HG03103 (cell line): ENCODE results near the gene ELOVL1.

Experiments
- ATAC-seq: cut with Tn5 transposase; IDR thresholded peaks from one replicate; pipeline ENCODE4 v1.9.1; 2021; ENCODE audit warnings: low read depth; ENCODE audit not compliant: unreplicated experiment

ELOVL1 gene

DNA sequence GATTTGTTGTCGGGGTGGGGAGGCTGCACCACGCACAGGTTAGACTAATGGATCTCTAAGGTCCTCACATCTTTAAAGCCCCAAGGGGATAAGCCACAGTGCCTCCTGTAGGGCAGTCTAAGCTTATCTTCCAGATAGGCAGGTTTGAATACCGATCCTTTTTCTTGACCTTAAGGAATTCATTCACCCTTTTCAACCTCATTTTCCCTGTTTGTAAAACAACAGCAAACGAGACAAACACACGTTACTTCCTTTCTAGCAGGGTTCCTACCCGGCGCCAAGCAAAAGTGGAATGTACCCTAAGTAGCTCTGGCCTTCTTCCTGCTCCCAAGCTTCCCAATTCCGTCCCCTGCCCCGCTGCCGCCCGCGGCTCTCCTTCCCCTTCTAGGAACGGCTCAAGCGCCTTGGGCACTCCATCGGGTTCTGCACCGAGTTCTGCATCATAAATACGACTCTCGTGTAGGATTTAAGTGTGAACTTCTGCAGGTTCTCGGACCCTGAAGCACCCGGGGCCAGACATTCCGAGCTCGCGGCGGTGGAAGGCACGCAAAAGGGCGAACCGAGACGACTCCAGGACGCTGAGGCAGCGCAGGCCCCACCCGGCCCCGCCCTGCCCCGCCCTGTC, 9.6 kb downstream of the ELOVL1 start:
- ATAC-seq: no peak

DNA sequence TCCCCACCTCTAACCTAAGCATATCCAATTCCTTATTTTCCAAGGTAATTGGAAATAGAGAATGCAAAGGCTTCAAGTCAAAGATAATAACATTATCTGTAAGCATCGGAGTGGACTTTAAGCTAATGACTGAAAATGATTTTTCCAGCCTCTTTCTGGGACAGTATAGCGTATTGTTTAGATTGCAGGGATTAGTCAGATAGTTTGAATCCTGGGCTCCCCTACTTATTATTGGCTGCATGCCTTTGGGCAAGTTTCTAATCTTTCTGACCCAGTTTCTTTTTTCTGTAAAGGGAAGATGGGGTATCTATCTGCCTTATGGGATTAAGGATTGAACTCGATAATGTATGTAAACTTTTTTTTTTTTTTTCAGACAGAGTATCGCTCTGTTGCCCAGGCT, 10.6 kb downstream of the ELOVL1 start:
- ATAC-seq: no peak

DNA sequence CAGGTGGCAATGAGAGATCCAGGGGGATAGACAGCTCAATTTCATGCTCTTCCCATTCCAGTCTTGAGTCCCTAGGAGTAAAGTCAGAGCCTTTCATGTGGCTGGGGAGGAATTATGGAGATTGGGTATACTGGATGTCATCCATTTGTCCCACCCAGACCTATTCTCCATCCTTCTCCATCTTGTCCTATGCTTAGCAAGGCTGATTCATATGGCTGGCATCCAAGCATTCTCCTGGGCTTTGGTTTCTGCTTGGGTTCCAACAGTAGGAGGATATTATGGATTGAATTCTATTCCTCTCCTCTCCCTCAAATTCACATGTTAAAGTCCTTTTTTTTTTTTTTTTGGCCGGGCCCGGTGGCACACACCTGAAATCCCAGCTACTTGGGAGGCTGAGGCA, 12.9 kb downstream of the ELOVL1 start:
- no peak for ATAC-seq

DNA sequence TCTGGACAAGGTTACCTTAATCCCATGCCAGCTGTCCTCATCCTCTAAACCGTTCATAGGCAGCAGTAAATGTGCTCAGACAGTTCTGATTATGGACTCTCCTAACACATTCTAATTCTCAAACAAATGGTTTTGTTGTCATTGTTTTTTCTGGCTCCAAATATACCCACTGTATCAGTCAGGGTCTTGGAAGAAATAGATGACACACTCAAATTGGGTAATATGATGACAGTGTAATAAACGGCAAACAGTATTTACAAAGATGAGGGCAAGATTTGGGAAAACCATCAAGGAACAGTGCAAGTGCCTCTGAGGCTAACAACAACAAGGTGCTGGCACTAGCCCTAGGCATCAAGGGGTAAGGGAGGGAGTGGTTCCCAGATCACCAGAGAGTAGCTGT, 13.3 kb downstream of the ELOVL1 start:
- ATAC-seq: no peak

DNA sequence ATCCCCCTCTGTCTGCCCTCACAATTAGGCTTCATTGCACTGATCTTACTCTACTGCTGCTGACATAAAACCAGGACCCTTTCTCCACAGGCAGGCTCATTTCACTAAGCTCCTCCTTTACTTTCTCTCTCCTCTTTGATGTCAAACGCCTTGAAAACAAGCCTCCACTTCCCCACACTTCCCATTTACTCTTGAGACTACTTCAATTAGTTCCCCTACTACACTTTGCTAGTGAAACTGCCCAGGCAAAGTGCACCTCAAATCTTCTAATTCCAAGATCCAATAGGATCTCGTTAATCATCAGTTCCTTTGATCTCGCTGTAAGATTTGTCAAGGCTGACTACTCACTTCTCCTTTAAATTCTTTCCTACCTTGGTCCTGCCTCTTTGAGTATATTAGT, 14.9 kb downstream of the ELOVL1 start:
- ATAC-seq: no peak

DNA sequence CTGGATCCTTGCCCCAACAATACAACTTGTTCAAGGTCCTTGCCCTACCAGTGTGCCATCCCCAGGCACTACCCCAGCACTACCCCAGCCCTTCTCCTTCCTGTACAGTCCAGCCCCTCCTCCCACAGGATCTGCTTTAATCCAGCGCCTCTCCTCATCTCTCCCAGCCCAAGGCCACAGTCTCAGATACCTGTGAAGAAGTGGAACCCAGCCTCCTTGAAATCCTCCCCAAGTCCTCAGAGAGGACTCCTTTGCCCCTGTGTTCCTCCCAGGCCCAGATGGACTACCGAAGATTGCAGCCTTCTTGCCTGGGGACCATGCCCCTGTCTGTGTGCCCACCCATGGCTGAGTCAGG, 15.5 kb downstream of the ELOVL1 start:
- no peak for ATAC-seq

DNA sequence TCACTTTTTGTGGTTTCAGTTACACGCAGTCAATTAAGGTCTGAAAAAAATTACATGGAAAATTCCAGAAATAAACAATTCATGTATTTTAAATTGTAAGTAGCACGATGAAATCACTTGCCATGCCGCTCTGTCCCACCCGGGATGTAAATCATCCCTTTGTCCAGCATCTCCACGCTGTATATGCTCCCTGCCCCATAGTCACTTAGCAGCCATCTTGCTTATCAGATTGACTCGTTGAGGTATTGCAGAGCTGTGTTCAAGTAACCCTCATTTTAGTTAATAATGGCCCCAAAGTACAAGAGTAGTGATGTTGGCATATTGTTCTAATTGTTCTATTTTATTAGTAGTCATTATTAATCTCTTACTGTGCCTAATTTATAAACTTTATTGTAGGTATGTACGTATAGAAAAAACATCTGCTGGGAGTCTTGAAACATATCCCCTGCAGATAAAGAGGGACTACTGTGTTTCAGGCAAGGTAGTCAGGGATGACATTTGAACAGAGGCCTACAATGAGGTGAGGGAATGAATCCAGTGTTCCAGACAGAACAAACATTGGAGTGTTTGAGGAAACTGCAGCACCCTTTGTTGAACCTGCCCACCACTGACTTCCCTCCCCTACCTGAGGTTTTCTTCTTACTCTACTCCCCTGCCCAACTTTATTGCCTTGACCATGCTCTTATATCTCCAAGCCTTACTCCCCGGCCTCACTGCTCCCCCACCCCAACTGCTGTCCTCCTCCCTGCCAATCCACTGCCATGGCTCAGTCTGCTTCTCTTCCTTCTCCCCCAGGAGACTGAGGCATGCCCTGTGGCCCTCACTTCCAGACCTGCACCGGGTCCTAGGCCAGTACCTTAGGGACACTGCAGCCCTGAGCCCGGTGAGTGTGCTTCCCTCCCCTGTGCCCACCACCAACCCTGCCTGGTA, 16.1 kb downstream of the ELOVL1 start:
- no peak for ATAC-seq

DNA sequence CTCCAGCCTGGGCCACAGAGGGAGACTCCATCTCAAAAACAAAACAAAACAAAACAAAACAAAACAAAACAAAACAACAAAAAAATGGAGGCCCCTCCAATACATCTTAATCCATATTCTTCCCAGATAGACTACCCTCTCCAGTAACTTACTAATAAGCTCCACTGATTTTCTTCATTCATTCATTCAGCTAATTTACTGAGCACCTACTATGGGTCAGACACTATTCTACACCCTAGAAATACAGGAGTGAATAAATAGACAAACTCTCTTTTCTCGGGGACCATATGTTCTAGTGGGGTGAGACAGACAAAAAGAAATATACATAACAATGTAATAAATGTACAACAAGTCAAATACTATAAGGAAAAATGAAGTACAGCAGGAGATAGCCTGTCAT, 16.8 kb downstream of the ELOVL1 start:
- no peak for ATAC-seq

DNA sequence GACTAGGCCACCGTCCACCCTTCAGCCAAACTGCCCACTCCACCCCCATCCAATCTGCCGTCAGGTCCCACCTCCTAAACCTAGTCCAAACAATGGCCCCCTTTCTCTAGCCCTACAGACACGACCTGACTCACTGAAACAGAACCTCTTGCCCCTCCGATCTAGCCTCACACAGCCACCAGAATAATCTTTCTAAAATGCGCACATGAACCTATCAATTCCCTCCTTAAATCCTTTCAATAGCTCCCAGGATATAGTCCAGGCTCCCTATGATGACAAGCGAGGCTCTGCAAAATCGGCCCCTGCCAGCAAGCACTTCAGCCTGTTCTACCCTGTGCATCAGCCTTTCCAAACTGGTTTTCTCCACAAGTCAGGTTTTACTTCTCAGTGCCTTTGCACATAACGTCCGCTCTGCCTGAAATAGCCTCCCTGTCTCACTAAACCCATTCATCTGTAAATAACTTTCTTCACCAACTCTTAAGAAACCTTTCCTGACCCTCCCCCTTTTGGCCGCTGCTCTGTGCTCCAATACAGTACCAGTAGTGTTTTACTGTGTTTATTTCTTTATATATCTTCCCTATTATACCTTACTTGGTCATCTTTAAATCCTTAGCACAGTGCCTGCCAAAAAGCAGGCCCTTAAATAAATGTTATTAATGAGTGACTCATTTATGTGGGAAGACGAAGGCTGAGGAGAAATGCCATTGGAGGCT, 18.1 kb downstream of the ELOVL1 start:
- ATAC-seq: no peak

DNA sequence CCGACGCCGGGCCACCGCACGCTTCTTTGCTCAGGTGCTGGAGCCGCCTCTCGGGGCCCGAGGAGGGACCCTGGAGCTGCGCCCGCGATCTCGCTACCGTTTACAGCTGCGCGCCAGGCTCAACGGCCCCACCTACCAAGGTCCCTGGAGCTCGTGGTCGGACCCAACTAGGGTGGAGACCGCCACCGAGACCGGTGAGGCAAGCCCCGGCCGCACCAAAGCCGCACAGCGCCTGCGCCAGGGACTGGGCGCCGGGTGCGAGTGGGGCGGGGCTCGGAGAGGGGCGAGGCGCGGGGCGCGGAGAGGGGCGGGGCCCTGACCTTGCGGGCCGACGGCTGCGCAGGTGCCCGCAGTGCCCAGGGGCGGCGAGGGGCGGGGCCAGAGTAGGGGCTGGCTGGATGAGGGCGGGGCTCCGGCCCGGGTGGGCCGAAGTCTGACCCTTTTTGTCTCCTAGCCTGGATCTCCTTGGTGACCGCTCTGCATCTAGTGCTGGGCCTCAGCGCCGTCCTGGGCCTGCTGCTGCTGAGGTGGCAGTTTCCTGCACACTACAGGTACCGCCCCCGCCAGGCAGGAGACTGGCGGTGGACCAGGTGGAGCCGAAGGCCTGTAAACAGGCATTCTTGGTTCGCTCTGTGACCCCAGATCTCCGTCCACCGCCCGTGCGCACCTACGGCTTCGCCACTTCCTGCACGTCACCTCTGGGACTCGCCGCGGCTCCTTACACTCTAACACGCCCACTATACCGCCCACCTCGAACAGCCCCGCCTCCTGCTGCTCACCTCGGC, 18.8 kb downstream of the ELOVL1 start:
- no peak for ATAC-seq

DNA sequence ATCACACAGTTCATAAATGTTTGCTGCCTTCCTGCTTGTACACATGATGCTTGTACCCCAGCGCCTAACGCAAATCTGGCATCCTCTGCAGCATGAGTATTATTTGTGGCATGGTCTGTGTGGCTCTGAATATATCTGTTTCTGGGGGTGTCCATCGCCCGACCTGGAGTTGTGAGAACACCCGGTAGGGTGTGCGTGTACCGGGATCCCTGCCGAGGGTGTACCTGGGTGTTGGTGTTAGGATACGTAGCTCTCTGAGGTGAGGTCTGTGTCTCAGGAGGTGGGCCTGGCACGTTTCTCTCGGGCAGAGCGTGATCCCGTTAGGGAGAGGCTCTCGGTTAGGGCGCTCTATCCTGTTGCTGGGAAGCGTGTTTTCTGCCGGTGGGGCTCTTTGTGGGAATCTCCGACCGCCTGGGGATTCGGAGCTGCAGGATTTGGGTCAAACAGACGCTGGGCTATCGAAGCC, 19.4 kb downstream of the ELOVL1 start:
- ATAC-seq: no peak

DNA sequence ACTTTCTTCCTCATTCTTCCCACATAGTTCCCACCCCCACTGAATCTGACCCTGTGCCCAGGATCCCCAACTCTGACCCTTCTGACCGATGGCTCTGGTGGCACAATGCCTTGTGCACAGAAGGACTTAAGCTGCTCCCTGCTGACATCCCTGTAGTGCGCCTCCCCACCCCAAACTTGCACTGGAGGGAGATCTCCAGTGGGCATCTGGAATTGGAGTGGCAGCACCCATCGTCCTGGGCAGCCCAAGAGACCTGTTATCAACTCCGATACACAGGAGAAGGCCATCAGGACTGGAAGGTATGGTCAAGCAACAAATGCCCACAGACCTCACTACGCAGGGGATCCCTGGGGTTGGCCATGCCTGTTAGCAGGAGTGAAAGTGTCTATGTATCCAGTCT, 21.2 kb downstream of the ELOVL1 start:
- no peak for ATAC-seq

DNA sequence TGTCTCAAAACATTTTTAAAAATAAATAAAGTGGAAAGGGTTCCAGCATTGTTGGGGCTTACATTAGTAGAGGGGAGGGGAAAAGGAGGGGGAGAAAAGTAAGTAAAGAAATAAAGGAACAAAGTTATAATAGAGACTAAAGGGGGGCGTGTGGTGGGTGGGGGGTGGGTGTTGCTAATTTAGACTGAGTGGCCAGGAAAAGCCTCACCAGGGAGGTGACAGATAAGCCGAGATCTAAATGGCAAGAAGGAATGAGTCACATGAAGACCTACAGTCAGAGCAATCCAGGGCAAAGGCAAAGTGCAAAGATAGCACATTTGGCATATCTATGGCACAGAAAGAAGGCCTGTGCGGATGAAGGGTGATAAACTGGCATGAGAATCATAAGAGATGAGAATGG, 22.7 kb downstream of the ELOVL1 start:
- no peak for ATAC-seq

DNA sequence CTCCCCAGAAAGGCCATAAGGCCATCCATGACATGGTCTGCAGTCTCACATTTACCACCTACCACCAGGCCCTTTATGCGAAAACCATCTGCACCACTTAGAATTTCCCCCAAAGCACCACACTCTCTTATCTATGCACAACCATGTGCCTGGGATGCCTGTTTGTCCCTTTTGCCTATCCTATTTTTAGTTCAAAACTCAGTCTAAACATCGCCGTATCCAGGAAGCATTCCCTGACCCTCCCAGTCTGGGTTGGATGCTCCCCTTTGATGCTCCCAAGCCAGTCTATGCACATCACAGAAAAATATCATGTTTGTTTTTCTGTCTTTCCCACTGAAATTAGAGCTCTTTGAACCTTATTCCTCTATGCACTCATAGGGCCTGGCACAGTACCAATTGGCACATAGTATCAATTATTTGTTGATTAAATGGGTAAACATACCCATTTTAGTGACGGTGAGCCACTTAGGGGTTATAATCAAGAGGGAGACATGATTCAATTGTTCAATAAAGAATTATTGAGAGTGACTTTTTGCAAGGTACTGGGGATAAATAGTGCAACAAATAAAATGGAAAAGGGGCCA, 23.5 kb downstream of the ELOVL1 start:
- ATAC-seq: no peak

DNA sequence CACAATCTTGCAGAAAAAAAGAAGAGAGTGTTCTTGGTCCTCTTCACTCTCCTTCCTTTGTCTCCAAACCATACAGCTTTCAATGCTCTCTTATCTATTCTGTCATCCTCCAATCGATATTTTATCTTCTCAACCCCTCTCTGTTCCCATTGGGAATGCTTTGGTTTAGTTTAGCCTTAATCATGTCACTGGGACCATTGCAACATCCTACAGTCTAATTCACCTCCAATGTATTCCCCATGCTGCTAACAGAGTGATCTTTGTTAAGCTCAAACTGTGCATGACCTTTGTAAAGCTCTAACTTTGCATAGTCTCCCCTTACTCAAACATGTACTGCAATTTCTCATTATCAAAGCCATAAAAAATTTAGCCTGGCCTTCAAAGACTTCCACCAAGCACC, 27.3 kb downstream of the ELOVL1 start:
- no peak for ATAC-seq

DNA sequence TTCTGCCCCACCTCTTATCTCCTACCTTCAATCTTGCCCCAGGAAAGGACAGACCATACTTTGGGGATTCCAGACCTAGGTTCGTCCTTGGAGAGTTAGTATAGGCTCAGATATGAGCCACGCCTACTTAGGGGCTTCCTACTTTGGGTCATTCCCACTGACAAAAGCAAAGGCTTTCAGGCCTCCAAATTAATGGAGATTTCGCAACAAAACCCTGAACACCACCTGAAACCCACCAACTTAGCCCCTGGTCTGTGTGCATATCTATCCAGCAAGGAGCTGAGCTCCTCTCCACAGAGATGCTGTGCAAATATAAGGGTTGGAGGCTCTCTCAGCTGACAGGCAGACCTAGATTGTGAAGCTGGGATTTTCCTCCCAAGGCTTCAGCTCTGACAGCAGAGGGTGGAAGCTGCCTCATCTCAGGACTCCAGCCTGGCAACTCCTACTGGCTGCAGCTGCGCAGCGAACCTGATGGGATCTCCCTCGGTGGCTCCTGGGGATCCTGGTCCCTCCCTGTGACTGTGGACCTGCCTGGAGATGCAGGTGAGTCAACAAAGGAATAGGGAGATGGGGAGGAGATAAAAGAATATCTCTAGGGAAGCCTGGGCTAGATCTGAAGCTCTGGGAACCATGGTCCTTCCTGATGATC, 28.1 kb downstream of the ELOVL1 start:
- no peak for ATAC-seq

DNA sequence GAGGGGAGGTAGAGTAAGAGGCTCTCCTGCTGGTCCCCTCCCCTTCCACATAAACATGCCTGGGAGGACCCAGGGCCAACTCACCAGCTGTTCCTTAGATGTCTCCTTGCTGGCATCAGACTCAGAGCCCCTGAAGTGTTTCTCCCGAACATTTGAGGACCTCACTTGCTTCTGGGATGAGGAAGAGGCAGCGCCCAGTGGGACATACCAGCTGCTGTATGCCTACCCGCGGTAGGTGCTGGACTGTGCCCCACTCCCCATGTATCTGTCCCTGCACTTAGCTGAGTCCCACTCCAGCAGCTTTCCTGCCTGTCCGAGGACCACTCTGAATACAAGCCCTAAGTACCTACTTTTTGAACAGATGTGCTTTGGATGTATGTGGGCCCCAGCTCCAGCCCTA, 29.8 kb downstream of the ELOVL1 start:
- no peak for ATAC-seq

DNA sequence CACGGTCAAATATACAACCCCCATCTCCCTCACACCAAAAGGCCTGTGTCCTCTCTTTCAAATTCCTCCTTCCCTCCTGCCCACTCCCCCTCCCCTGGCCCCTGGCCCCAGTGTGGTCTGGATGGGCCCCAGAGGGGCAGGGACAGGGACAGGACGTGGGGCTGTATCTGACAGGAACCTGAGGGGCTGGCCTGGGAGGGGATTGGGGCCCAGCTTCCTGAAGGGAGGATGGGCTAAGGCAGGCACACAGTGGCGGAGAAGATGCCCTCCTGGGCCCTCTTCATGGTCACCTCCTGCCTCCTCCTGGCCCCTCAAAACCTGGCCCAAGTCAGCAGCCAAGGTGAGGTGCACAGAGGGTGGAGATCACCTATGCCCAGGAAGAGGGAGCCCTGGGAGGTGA, 30.2 kb downstream of the ELOVL1 start, which contains the start of gene MPL:
TSS of gene MPL (plus strand) at position 231 of the 400 bp plus-strand sequence. CDS start at position 262, 31 bp downstream.
- no peak for ATAC-seq

DNA sequence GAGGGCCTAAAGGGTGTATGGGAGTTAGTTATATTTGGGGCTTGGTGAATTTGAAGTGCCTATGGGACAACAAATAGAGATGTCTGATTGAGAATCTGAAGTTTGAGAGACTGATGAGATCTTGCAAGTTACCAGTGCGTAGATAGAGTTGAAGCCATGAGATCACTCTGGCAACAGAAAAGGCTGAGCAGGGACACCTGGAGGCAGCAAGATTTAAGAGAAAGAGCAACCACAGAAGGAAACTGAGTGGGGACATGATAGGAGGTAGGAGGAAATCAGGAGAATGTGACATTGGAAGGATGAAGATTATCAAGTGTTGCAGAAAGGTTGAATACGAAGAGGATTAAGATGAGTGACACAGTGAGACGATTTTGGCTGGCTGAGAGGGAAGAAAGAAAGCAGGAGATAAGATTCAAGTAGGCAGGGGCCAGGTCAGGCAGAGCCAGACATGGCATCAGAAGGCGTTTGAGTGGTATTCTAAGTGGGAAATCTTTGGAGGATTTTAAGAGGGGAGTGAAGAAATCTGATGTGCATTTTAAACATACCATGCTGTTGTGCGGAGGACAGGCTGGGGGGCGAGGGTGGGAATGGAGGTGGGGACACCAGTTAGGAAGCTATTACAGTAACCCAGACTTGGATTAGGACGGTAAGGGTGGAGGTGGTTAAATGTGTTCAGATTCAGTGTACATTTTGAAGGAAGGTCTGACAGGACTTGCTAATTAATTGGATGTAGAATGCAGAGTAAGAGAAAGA, 33.2 kb downstream of the ELOVL1 start:
- ATAC-seq: no peak
